Left ventricle myocardium superior (tissue), 1 donor: Measurements from ENCODE around the gene NRXN2. TPM values are rescaled to one million over a fixed set of nuclear protein-coding genes. Genes with fewer than 3 reads are reported as not detected.

ENCODE experiments used
- ATAC-seq: fragments of 200-7000 bp; cut with Tn5 transposase; one replicate; pipeline ENCODE4 v1.9.1; 2020; ENCODE audit warnings: mild to moderate bottlenecking, moderate library complexity
- DNase-seq: peaks from one replicate; pipeline ENCODE4 v3.0.0-alpha.2; 2020
- intact Hi-C: fragments of 100-400 bp; cut with micrococcal nuclease; formaldehyde crosslinking; loops from one replicate; pipeline ENCODE4 v1.11.0; 2022
- total RNA-seq: library from RNA; stranded (reverse); fragmentation: NEBNext Ultra II Directional; extraction: Animal tissue kit (Norgen Biotek cat#: 25700); gene quantifications from one replicate; pipeline ENCODE4 v1.2.1, GENCODE V29; 2021
- donor health status: DM: no; HTN: yes; CAD: no; lungs with severe emphysema.

NRXN2 gene
- total RNA-seq, 1 donor from 2014 or later = 0.97 TPM

DNA sequence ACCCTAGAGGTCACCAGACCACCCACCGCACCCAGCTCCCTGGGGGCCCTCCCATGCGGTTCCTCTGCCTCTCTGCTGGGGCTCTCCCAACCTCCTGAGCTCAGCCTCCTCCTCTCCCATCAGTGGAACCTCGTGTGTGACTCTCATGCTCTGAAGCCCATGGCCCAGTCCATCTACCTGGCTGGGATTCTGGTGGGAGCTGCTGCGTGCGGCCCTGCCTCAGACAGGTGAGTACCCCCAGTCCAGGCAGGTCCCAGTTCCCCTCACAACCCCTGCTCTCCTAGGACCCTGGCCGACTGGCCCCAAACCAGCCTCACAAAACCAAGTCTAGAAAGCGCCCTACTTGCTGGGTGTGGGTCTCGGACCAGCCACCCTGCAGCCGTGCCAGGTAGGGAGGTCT is 130.3 kb downstream of the NRXN2 start:
- intact Hi-C loops = no loop called here
- DNase-seq (peak; percentile 8), ATAC-seq (no peak)

DNA sequence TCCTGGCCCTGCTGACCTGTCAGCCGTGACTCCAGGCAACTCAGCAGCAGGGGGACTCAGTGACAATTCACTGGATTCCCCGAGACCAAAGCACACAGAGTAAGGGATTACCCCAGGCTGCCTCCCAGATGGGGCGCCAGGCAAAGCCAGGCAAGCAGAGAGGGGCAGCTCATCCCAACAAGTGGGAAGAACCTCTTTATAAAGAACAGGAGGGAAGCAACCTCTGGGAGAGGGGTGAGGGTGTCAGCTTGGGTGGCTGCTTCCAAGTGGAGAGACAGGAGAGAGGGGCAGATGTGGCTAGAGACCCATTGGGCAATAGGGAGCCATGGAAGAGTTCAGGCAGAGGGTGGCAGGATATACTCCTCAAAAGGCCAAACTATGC is 130.8 kb downstream of the NRXN2 start:
- intact Hi-C loops = no loop called here
- DNase-seq (no peak), ATAC-seq (no peak)

DNA sequence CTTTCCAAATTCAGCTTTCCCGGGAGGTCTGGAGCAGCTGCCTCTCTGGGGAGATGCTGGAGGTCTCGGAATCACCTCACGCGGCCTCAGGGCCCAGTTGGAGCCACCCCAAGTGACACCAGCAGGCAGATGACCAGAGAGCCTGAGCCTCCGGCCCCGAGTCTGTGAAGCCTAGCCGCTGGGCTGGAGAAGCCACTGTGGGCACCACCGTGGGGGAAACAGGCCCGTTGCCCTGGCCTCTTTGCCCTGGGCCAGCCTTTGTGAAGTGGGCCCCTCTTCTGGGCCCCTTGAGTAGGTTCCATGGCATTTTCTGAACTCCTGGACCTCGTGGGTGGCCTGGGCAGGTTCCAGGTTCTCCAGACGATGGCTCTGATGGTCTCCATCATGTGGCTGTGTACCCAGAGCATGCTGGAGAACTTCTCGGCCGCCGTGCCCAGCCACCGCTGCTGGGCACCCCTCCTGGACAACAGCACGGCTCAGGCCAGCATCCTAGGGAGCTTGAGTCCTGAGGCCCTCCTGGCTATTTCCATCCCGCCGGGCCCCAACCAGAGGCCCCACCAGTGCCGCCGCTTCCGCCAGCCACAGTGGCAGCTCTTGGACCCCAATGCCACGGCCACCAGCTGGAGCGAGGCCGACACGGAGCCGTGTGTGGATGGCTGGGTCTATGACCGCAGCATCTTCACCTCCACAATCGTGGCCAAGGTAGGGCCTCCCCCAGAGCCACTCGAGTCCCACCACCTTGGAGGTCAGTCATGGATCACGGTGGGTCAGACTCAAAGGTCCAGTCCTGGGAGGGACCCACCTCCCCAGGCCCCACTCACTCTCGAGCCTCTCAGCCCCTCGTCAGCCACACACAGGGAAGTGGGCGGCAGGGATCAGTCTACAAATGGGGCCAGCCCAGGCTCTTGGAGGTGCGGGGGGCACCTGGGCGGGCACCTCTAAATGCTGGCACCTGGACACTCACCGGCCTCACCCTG is 131.5 kb downstream of the NRXN2 start:
- ATAC-seq (no peak), DNase-seq (peak; percentile 10)
- intact Hi-C loops = no loop called here

DNA sequence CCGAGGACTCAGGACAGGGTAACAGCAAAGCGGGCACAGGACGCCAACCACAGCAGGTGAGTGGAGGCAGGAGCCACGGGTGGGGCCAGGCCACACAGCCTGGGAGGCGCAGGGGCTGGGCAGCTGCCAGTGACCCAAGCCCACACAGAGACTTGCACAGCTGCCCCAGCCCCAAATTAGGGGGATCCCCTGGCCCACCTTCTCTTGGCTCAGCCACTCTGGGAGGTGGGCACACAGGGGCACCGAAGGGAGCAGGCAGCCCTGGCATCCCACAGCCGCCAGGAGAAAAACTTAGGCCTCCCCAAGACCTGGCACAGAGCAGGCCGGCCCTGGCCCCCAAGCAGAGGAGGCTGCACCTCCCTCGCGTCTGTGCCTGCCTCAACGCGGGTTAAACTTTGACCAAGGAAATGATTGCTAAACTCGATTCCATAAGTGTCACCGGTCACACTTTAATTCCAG is 132.2 kb downstream of the NRXN2 start, which contains the start of gene SLC22A12:
SLC22A12 (plus strand) TSS at position 458 of the 459 bp plus-strand sequence. CDS start 337 bp downstream, outside the sequence.
- DNase-seq (no peak), ATAC-seq (no peak)
- intact Hi-C loops = no loop called here

DNA sequence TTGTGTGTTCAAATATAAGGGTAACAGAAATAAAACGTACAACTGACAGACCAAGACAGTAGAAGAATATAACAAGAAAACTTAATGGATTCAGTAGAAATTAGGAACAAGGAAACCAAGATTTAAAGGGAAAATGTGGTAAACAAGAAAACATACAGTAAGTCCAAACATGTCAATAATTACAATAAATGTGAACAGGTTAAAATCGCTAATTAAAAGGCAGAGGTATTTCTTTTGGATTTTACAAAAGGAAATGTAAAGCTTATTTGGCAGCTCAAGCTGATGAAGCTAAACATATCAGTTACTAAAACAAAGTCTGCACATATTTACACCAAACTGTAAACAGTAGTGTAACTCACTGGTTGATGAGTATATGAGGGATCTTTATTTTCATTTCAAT is 134.3 kb downstream of the NRXN2 start:
- no peak for DNase-seq
- intact Hi-C loops = no loop called here
- ATAC-seq = no peak

DNA sequence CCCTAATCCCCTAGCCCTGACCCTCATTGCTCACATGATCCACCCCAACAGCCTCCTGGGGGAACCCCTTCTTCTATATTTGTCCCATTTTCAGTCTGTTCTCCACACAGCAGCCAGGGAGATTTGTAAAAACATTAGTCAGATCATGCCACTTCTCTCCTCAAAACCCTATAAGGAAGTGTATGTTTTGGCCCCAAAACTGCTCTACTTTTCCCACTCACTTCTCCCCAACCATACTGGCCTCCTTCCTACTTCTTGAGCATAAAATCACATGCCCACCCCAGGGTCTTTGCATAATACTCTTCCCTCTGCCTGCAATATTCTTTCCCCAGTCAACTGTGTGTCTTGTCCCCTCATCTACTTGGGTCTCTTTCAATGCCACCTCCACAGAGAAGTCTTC is 136.6 kb downstream of the NRXN2 start:
- intact Hi-C loops = no loop called here
- DNase-seq (no peak), ATAC-seq (no peak)

DNA sequence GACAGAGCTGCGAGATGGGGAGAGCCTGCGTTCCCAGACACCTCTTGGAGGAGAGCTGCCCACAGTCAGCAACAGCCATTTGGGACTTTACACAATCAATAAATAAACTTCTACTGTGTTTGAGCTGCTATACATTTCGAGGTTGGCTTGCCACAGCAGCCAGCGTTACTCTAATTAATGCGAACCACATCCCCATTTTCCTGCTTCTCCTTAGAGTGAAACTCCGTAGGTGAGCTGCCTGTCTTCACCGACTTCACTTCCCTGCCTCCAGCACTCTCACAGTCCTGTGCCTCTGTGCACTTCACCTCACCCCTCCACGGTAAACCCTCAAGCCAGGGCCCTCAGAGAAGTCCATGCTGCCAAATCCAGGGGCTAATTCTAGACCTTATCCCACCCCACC is 137.8 kb downstream of the NRXN2 start:
- intact Hi-C loops = no loop called here
- DNase-seq = no peak
- ATAC-seq = no peak

DNA sequence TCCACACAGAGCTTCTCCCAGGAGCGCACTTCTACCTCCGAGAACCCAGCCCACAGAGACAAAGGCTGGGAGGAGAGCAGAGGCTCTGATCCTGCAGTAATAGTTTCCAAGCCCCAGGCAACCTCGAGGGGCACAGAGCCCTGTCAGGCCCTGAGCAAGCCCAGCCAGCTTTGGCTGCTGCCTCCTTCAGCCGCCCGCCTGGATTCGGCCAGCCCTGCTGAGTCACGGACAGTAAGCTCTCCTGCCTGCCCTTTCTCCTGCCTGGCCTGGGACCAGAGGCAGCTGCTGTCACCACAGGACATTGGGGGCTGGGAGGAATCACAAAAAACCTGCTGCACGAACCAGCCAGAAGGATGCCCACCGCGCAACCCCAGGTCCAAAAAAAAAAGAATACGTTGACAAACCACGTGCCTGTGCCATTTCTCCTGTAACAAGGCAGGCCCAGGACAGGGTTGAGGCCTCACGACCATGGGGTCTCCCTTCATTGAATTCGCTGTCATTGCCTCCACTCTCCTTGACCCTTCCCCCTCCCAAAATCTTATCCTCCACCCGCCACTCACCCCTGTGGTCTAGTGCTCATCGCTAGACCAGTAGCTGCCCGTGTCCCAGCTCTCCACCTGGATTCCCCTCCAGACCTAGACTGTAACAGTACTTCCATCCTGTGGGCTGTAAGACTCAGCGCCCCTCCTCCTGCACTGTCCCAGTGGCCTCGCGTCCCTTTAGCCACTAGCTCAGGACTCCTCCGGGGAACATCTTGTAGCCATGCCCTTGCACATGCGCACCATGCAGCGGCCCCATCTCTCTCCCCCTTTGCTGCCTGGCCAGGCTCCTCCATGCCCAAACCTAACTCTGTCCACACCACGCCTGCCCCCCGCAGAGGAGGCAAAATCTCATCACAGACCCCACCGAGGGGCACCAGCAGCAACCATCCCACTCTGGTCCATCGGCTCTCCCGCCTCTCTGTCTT is 139.4 kb downstream of the NRXN2 start:
- ATAC-seq (peak; percentile 61), DNase-seq (peak; percentile 41)
- intact Hi-C loops = no loop called here

DNA sequence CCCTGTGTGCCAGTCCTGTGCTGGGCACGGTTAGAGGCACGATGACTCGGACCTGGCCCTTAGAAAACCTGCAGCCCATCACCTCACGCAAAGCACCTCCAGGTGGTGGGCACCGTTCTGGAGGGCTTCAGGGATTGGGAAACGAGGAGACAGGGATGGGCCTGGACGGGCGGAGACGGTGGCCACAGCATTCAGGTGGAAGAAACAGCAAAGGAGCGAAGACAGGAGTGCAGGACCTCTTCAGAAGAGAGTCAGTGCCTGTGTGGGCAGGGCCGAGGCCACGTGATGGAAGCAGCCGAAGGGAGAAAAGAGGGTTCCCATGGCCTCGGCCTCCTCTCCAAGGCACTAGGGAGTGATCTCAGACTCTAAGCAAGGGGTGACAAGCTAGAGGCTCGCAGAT is 140.1 kb downstream of the NRXN2 start:
- intact Hi-C loops = no loop called here
- DNase-seq (peak; percentile 13), ATAC-seq (no peak)

DNA sequence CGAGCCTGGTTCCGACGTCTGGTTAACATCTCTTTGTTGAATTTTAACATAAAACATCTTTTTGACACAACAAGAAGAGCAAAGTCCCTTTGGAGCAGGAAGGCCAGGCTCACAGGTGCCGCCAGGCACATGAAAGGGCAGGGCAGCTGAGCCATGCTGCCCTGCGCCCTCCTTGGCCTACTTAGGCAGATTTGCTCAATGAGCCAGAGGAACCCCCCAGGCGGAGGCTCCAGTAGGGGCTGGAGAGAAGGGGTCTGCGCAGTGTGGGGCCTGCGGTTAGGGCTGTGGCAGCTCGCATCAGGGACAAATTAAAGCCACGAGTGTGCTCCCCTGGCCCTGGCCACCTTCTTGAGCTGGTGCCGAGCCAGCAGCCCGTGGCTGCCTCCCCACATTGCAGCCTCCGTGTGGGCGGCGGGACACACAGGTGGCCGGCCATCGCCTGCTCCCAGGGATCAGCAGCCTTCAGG is 141.9 kb downstream of the NRXN2 start:
- DNase-seq (no peak), ATAC-seq (no peak)
- intact Hi-C loops = no loop called here

DNA sequence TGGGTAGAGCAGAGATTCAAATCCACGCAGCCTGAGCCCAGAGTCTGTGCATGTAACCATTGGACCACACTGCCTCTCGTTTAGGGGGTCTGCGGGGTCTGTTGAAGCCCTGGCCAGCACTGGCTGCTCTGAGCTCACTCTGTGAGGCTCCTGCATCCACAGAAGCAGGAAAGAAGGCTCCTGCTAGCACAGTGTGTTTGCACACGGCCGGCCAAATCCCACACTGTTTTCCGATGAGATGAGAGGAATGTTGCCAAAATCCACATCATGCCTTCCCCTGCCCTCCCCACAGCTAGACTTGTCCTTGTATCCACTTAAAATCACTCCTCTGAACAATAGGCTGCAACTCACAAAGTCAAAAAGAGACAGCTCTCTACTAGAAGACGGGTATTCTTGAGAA is 142.6 kb downstream of the NRXN2 start:
- intact Hi-C loops = no loop called here
- no peak for ATAC-seq

DNA sequence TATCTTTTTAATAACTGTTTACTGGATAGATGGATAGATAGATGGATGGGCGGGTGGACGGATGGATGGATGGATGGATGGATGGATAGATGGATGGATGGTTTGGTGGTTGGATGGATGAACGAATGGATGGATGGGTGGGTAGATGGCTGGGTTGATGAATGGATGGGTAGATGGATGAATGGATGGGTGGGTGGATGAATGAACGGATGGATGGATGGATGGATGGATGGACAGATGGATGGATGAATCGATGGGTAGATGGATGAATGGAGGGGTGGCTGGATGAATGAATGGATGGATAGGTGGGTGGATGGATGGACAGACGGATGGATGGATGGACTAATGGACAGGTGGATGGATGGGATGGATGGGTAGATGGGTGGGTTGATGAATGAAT is 145.8 kb downstream of the NRXN2 start:
- ATAC-seq (no peak), DNase-seq (no peak)
- intact Hi-C loops = no loop called here

More for the DNA sequence above, 142.6 kb downstream of the NRXN2 start:
- DNase-seq = peak; percentile 15

DNA sequence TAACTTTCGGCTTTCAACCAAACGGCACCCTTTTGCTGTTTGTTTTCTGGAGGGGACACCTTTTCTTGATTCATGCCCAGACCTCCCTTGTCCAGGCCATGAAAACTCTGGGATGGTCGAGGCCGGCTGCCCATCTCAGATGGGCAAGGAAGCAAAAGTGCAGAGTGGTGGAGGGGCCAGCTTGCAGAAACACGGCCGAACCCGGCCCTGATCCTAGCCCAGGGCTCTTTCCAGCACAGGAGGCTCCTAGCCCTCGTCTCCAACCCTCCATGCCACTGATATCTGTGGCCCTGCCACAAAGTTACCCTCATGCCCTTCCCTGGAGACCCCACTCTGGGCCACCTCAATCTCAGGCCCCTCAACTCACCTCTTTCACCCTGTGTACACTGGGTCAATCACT is 150.9 kb downstream of the NRXN2 start:
- DNase-seq = peak; percentile 3
- ATAC-seq = no peak
- intact Hi-C loops = no loop called here

DNA sequence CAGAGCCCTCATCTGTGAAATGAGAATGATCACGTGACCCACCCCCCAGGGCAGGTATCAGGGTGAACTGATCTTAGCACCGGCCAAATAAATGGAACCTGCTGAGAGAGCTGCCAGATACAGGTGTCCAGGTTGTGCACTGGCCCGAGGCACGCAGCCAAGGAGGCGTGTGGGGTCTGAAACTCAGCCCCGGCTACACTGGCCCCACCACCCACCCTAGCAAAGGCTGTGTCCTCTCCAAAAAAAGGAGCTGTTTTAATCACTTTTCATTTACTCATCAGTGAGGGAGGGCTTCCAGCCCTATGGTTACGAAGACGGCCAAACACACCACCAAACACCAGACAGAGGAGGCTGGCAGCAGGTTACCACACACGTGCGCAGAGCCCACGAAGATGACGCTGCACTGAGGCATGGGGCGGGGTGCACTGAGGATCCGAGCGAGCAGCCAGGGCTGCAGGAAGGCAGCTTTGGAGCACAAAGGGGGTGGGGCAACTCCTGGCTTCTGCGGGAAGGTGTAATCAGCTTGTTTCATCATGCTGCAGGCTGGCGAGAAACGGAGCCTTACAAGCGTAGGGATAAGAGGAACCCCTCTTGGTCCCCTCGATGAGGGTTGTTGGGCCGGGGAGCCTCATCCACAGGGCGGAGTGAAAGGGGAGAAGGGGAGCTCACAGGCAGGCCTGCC is 151.4 kb downstream of the NRXN2 start:
- intact Hi-C loops = no loop called here
- peak; percentile 9 for DNase-seq
- ATAC-seq = no peak

DNA sequence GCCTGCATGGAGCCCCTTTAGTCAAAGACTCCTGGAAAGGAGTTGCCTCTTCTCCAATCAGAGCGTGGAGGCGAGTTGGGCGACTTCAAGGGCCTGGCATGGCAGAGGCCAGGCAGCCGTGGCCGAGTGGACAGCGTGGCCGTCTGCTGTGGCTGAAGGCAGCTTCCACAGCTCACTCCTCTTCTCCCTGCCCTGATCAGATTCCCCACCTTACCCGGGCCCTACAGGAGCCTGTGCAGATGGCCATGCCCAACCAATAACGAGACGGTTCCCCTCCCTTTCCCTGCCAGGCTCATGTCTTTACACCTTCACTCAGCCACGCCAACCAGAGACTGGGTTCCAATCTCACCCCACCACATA is 152.0 kb downstream of the NRXN2 start:
- DNase-seq = peak; percentile 4
- intact Hi-C loops = no loop called here

DNA sequence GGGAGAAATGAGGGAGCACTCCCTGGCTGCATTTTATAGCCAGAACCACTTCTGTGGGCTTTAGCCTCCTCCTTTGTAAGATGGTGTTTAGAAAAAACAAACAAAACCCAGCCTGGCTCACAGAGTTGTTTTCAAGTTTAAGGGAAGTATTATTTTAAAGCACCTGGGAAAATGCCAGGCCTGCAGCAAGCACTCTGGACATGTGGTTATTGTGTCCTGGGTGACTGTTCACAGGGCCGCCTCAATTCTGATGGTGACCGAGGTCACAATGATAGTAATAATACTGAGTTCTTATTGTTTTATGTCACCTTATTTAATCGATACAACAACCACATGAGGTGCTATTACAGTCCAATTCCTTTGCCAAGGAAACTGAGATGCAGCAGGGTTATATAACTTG is 152.7 kb downstream of the NRXN2 start:
- ATAC-seq (no peak), DNase-seq (no peak)
- intact Hi-C loops = no loop called here

More for the DNA sequence above, 152.0 kb downstream of the NRXN2 start:
- no peak for ATAC-seq

DNA sequence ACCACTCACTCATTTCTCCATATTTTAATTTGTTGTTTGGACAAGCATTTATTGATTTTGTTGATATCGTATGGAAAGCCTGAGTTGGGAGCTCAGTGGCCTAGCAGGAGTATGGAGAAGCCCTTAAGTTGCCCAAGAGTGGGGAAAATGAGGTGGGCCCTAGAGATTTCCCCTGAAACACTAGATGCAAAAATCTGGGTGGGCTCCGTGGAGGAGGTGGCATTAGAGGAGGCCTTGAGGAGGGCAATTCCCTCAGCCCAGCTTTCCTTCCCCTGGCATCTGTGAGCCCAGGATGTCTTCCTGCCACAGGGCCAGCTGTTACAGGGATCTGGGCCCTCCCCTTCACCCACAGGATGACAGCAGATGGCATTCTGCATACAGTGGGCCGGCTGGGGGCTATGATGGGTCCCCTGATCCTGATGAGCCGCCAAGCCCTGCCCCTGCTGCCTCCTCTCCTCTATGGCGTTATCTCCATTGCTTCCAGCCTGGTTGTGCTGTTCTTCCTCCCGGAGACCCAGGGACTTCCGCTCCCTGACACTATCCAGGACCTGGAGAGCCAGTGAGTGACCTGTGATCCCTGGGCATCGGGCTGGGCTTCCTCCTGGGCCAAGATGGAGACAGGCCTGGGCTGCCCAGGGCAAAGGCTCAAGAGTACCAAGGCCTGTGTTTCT is 153.6 kb downstream of the NRXN2 start:
- ATAC-seq = no peak
- DNase-seq = peak; percentile 15
- intact Hi-C loops = no loop called here

DNA sequence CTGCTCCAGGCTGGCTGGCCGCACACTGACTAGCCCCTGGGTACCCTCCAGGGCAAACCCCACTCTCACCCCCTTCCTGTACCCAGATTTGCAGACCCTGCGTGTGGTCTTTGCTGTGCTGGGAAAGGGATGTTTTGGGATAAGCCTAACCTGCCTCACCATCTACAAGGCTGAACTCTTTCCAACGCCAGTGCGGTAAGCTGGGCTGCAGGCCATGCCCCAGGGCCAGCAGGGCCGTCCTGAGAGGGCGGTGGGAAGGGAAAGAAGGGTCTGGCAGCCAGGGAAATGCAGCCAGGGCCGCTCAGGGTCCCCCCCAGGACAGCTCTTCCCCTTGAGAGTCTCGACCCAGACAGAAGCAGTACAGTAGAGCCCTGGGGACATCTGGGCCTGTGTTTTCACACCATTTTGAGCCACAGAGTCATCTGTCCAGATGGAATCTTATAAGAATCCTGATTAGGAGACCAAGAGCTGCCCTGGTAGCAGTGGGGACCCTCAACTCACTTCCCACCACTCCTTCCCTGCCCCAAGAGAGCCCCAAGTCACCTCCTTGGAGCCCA is 154.3 kb downstream of the NRXN2 start:
- DNase-seq (no peak), ATAC-seq (no peak)
- intact Hi-C loops = no loop called here
